Neural cell (in vitro differentiated cells): ENCODE data around the gene ABT1. TPM values are rescaled to one million over a fixed set of nuclear protein-coding genes. Genes with fewer than 3 reads are reported as not detected.
A peak's percentile ranks its signal among the peaks of the same experiment; 100 is the strongest.

Source experiments
- H2AFZ ChIP-seq: fragments of 200-600, 300-800 bp; sonication (generic), shearing (Covaris generic); 2 replicates; pipeline ENCODE4 v1.6.0; 2014; ENCODE audit warnings: low read depth, mild to moderate bottlenecking, antibody characterized with exemption, low read length, moderate library complexity
- H3F3A ChIP-seq: fragments of 200-600 bp; shearing (Covaris generic); 2 replicates; pipeline ENCODE4 v1.6.1; 2016; ENCODE audit warnings: mild to moderate bottlenecking, moderate library complexity, mixed read lengths, antibody characterized with exemption, low read length; ENCODE audit not compliant: insufficient read depth, poor library complexity, severe bottlenecking
- H3K27ac ChIP-seq: fragments of 200-600, 300-800 bp; sonication (generic), shearing (Covaris generic); 2 replicates; pipeline ENCODE4 v1.5.1; 2014; ENCODE audit warnings: mild to moderate bottlenecking, low read length, moderate library complexity
- H3K27me3 ChIP-seq: fragments of 300-800, 200-600 bp; sonication (generic), shearing (Covaris generic); 2 replicates; pipeline ENCODE4 v1.6.0; 2014; ENCODE audit warnings: mild to moderate bottlenecking, low read depth, low read length, moderate library complexity; ENCODE audit not compliant: insufficient read depth
- H3K36me3 ChIP-seq: fragments of 300-800, 200-600 bp; sonication (generic), shearing (Covaris generic); 2 replicates; pipeline ENCODE4 v1.5.1; 2014; ENCODE audit warnings: mild to moderate bottlenecking, antibody characterized with exemption, low read length, moderate library complexity; ENCODE audit not compliant: insufficient read depth
- H3K4me2 ChIP-seq: fragments of 300-800, 200-600 bp; sonication (generic), shearing (Covaris generic); 2 replicates; pipeline ENCODE4 v1.6.0; 2014; ENCODE audit warnings: mild to moderate bottlenecking, low read length
- H3K4me3 ChIP-seq: fragments of 300-800, 200-600 bp; sonication (generic), shearing (Covaris generic); 2 replicates; pipeline ENCODE4 v1.5.1; 2014; ENCODE audit warnings: mild to moderate bottlenecking, low read length, moderate library complexity
- H3K79me2 ChIP-seq: fragments of 200-600 bp; shearing (Covaris generic); replicated peaks from 2 replicates; pipeline ENCODE4 v1.6.0; 2014; ENCODE audit warnings: mild to moderate bottlenecking, low read length, moderate library complexity; ENCODE audit not compliant: insufficient read depth
- H3K9ac ChIP-seq: fragments of 300-800, 200-600 bp; sonication (generic), shearing (Covaris generic); 2 replicates; pipeline ENCODE4 v1.6.1; 2016; ENCODE audit warnings: mild to moderate bottlenecking, low read length, mixed read lengths
- H3K9me2 ChIP-seq: fragments of 200-600 bp; shearing (Covaris generic); 2 replicates; pipeline ENCODE4 v1.6.1; 2016; ENCODE audit warnings: mild to moderate bottlenecking, low read length, mixed read lengths; ENCODE audit not compliant: insufficient read depth
- H3K9me3 ChIP-seq: fragments of 200-600, 300-800 bp; sonication (generic), shearing (Covaris generic); 2 replicates; pipeline ENCODE4 v1.6.1; 2016; ENCODE audit warnings: mild to moderate bottlenecking, mixed run types, low read length, moderate library complexity, mixed read lengths
- H4K20me1 ChIP-seq: fragments of 200-600 bp; shearing (Covaris generic); 2 replicates; pipeline ENCODE4 v1.6.1; 2016; ENCODE audit warnings: mild to moderate bottlenecking, mixed run types; ENCODE audit not compliant: insufficient read depth
- CTCF ChIP-seq: fragments of 450-650 bp; IDR thresholded peaks from 2 replicates; pipeline ENCODE4 v1.5.1; 2014; ENCODE audit warnings: antibody characterized with exemption, mild to moderate bottlenecking, moderate library complexity; ENCODE audit not compliant: poor library complexity, severe bottlenecking
- EP300 ChIP-seq: fragments of 450-650 bp; conservative IDR thresholded peaks from 2 replicates; pipeline ENCODE4 v1.6.1; 2014; ENCODE audit warnings: antibody characterized with exemption, mild to moderate bottlenecking, moderate library complexity; ENCODE audit not compliant: poor library complexity, severe bottlenecking
- EZH2 ChIP-seq: fragments of 200-600, 300-800 bp; shearing (Covaris generic), sonication (generic); IDR thresholded peaks from 2 replicates; pipeline ENCODE4 v1.6.1; 2014; ENCODE audit warnings: antibody characterized with exemption, low read length, borderline replicate concordance, mild to moderate bottlenecking; ENCODE audit not compliant: insufficient read depth, poor library complexity, severe bottlenecking
- MXI1 ChIP-seq: fragments of 450-650 bp; conservative IDR thresholded peaks from 2 replicates; pipeline ENCODE4 v1.6.1; 2014; ENCODE audit warnings: antibody characterized with exemption, mild to moderate bottlenecking; ENCODE audit not compliant: poor library complexity, severe bottlenecking
- POLR2AphosphoS5 ChIP-seq: IDR thresholded peaks from 2 replicates; pipeline ENCODE4 v1.6.1; 2012
- RAD21 ChIP-seq: fragments of 450-650 bp; conservative IDR thresholded peaks from 2 replicates; pipeline ENCODE4 v1.6.1; 2014; ENCODE audit warnings: antibody characterized with exemption, mild to moderate bottlenecking, moderate library complexity
- REST ChIP-seq: IDR thresholded peaks from 2 replicates; pipeline ENCODE4 v1.6.1; 2012; ENCODE audit warnings: borderline replicate concordance
- SMC3 ChIP-seq: fragments of 450-650 bp; conservative IDR thresholded peaks from 2 replicates; pipeline ENCODE4 v1.6.1; 2014; ENCODE audit warnings: antibody characterized with exemption, mild to moderate bottlenecking, moderate library complexity; ENCODE audit not compliant: poor library complexity
- TAF1 ChIP-seq: IDR thresholded peaks from 2 replicates; pipeline ENCODE4 v1.6.1; 2012; ENCODE audit warnings: low read depth
- polyA plus RNA-seq: library from polyadenylated mRNA; depleted of rRNA; stranded (reverse); fragments of >200 nt; gene quantifications from 2 replicates; pipeline ENCODE4 v1.2.3, GENCODE V29; 2014

The ABT1 gene
- polyA plus RNA-seq, 1 donor from 2014 or later, result 26.1 TPM

GRCh38 chr6:26556263-26557070 lies 40.3 kb upstream of the ABT1 start:
- H2AFZ ChIP-seq, result no peak overlapping the region
- H3K4me2 ChIP-seq, result no peak overlapping the region
- peak overlapping the region; percentile 70 for H3K4me3 ChIP-seq
- H3F3A ChIP-seq, result peaks cover 4% of the 10 kb centered on the region
- no peaks in the 10 kb centered on the region for H3K36me3 ChIP-seq
- H3K79me2 ChIP-seq, result no peaks in the 10 kb centered on the region
- TF ChIP-seq CTCF, result no peak
- TF ChIP-seq EP300, result no peak
- TF ChIP-seq RAD21, result no peak
- TF ChIP-seq EZH2, result no peak
- TF ChIP-seq TAF1, result no peak
- TF ChIP-seq MXI1, result no peak
- no peak for TF ChIP-seq SMC3
- TF ChIP-seq REST, result no peak
- TF ChIP-seq POLR2AphosphoS5, result no peak
- no peak overlapping the region for H3K9ac ChIP-seq
- H4K20me1 ChIP-seq, result no peaks in the 10 kb centered on the region
- no peaks in the 10 kb centered on the region for H3K27me3 ChIP-seq
- no peaks in the 10 kb centered on the region for H3K9me2 ChIP-seq
- no peak overlapping the region for H3K27ac ChIP-seq
- no peaks in the 10 kb centered on the region for H3K9me3 ChIP-seq

GRCh38 chr6:26561533-26562466 lies 35.0 kb upstream of the ABT1 start:
- H3K4me2 ChIP-seq, result no peak overlapping the region
- H3K9ac ChIP-seq, result no peak overlapping the region
- no peak overlapping the region for H2AFZ ChIP-seq
- H3K36me3 ChIP-seq, result no peaks in the 10 kb centered on the region
- no peak overlapping the region for H3K4me3 ChIP-seq
- TF ChIP-seq EP300, result no peak
- no peak for TF ChIP-seq REST
- TF ChIP-seq CTCF, result no peak
- no peak for TF ChIP-seq RAD21
- no peak for TF ChIP-seq EZH2
- TF ChIP-seq TAF1, result no peak
- no peak for TF ChIP-seq POLR2AphosphoS5
- no peak for TF ChIP-seq MXI1
- no peak for TF ChIP-seq SMC3
- H3K9me3 ChIP-seq, result no peaks in the 10 kb centered on the region
- no peaks in the 10 kb centered on the region for H3K79me2 ChIP-seq
- H3K27me3 ChIP-seq, result no peaks in the 10 kb centered on the region
- H3F3A ChIP-seq, result no peaks in the 10 kb centered on the region
- H4K20me1 ChIP-seq, result no peaks in the 10 kb centered on the region
- H3K27ac ChIP-seq, result no peak overlapping the region
- no peaks in the 10 kb centered on the region for H3K9me2 ChIP-seq
